OCI-LY1 (cell line): Measurements from ENCODE around the gene SCAMP3.

Source experiments
- EZH2 ChIP-seq: fragments of 200-600 bp; sonication (generic), shearing (Covaris generic); IDR thresholded peaks from 2 replicates; pipeline ENCODE4 v1.8.0; 2017; ENCODE audit warnings: borderline replicate concordance, mixed run types, mild to moderate bottlenecking, antibody characterized with exemption, low read length, moderate library complexity, mixed read lengths
- TF ChIP-seq, protein P1 (sequence below): fragments of 200-600 bp; sonication (generic), shearing (Covaris generic); IDR thresholded peaks from 2 replicates; pipeline ENCODE4 v1.5.1; 2017; ENCODE audit warnings: mild to moderate bottlenecking, antibody characterized with exemption, low read length, moderate library complexity, mixed read lengths

DNA sequence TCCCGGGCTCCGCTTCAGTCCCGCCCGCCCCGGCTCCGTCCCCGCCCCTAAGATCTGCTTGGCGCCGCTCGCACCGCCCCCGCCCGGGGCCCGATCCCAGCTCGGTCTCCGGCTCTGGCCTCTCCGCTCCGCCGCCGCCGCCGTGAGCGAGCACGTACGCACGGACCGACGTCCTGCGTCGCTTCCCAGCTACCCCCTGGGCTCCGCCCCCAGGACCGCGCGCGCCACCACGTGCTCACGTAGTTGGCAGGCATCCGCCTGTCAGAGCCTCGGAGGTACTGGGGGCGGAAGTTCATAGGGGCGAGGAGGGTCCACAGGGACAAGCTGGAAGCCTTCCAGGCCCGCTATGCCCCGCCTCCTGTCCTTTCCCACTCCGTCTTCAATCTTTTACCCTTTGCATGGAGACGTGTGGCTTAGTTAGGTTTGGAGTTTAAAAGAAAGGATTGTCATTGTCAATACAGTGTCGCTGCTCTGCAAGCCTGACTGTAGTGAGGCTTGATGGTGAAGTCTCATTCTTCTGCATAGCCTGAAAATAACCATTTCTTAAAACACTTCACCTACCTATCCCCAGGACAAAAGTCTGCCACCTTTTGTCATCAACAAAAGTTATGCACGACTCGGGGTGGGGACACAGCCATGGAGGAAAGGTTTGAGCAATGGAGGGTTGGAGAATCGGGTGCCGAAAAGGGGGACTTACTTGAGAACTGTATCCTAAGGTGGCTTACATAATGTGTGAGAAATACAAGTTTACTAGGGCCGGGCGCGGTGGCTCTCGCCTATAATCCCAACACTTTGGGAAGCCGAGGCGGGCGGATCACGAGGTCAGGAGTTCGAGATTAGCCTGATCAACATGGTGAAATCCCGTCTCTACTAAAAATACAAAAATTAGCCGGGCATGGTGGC, 11.4 kb upstream of the SCAMP3 start, which contains the start of gene CLK2:
- TF ChIP-seq, protein P1, sequence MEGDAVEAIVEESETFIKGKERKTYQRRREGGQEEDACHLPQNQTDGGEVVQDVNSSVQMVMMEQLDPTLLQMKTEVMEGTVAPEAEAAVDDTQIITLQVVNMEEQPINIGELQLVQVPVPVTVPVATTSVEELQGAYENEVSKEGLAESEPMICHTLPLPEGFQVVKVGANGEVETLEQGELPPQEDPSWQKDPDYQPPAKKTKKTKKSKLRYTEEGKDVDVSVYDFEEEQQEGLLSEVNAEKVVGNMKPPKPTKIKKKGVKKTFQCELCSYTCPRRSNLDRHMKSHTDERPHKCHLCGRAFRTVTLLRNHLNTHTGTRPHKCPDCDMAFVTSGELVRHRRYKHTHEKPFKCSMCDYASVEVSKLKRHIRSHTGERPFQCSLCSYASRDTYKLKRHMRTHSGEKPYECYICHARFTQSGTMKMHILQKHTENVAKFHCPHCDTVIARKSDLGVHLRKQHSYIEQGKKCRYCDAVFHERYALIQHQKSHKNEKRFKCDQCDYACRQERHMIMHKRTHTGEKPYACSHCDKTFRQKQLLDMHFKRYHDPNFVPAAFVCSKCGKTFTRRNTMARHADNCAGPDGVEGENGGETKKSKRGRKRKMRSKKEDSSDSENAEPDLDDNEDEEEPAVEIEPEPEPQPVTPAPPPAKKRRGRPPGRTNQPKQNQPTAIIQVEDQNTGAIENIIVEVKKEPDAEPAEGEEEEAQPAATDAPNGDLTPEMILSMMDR: no peak
- TF ChIP-seq EZH2: no peak
